Subcutaneous abdominal adipose tissue (tissue), 5 donors: Measurements from ENCODE around the gene ICE1.

Experiments
- H3K27ac ChIP-seq: one replicate; pipeline ENCODE4 v1.7.0; 2013; ENCODE audit warnings: low read depth, mild to moderate bottlenecking, inconsistent platforms, low read length, moderate library complexity
- H3K27me3 ChIP-seq, 5 donors: one replicate each; pipeline ENCODE4 v1.7.0; 2013; ENCODE audit warnings: low read length in 5 of 5, inconsistent platforms in 1 of 5; ENCODE audit not compliant: control insufficient read depth in 5 of 5, insufficient read depth in 4 of 5
- H3K36me3 ChIP-seq, 5 donors: one replicate each; pipeline ENCODE4 v1.7.0; 2013; ENCODE audit warnings: low read length in 5 of 5; ENCODE audit not compliant: control insufficient read depth in 5 of 5, insufficient read depth in 5 of 5
- H3K4me1 ChIP-seq, 5 donors: one replicate each; pipeline ENCODE4 v1.7.0; 2013; ENCODE audit warnings: low read length in 5 of 5, mild to moderate bottlenecking in 3 of 5, moderate library complexity in 1 of 5; ENCODE audit not compliant: control insufficient read depth in 5 of 5, insufficient read depth in 5 of 5
- H3K4me3 ChIP-seq, 5 donors: one replicate each; pipeline ENCODE4 v1.7.0; 2013; ENCODE audit warnings: low read length in 5 of 5, low read depth in 1 of 5
- H3K9ac ChIP-seq, 5 donors: one replicate each; pipeline ENCODE4 v1.7.0; 2013; ENCODE audit warnings: low read length in 5 of 5, mild to moderate bottlenecking in 4 of 5, moderate library complexity in 3 of 5
- H3K9me3 ChIP-seq, 5 donors: one replicate each; pipeline ENCODE4 v1.7.0; 2013; ENCODE audit warnings: low read length in 5 of 5; ENCODE audit not compliant: control insufficient read depth in 5 of 5
- donor health status: healthy.
- donor health status: healthy.
- donor health status: healthy.
- donor health status: healthy.
- donor health status: healthy.

The ICE1 gene

DNA sequence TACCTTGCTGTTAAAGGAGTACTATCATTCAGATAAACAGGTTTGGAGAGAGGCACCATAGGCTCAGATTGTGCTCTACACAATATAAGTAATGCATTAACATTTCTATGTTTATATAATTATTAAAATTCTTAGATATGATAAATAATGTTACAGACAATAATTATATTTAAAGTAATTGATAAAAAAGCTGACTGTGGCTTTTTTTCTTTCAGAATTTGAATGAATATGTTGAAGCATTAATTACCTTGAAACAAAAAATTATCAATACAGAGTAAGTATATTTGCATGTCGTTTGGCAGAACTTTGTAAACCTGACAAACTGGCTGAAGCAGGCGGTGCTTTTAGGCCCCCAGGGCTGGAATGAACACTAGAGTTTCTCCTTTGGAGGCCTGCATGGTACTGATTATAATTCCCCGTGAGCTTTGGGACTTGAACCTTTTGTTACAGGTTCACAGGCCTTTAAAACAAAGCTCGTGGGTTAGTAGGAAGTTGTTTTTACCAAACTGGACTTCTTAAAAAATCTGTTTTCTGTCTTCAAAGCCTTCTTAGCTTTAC is 13.8 kb downstream of the ICE1 start:
- Histone ChIP-seq H3K27me3 (no peaks in the 10 kb centered on the region), H3K4me3 (no peak overlapping the region), H3K9ac (peak overlapping the region in 1 of 5 donors; percentile 25), H3K4me1 (peaks cover 0 to 9% (median 2%) of the 10 kb centered on the region in 5 donors), H3K27ac (no peak overlapping the region), H3K9me3 (no peaks in the 10 kb centered on the region), H3K36me3 (peaks cover 3 to 28% (median 7%) of the 10 kb centered on the region in 5 donors)

- Histone ChIP-seq H3K9me3 (no peaks in the 10 kb centered on the region), H3K9ac (no peak overlapping the region), H3K4me3 (no peak overlapping the region), H3K27ac (no peak overlapping the region), H3K36me3 (peaks cover 3 to 40% (median 16%) of the 10 kb centered on the region in 5 donors), H3K27me3 (no peaks in the 10 kb centered on the region), H3K4me1 (peaks cover 0 to 9% (median 0%) of the 10 kb centered on the region in 5 donors)
These were observed 15.0 kb downstream of the ICE1 start for GRCh38 chr5:5437227-5438172.

GRCh38 chr5:5451863-5452262 is 29.4 kb downstream of the ICE1 start:
- Histone ChIP-seq H3K36me3 (peaks cover 53 to 78% (median 72%) of the 10 kb centered on the region in 5 donors), H3K4me1 (no peaks in the 10 kb centered on the region), H3K27me3 (no peaks in the 10 kb centered on the region), H3K9ac (no peak overlapping the region), H3K9me3 (no peaks in the 10 kb centered on the region), H3K4me3 (no peak overlapping the region), H3K27ac (no peak overlapping the region)

DNA sequence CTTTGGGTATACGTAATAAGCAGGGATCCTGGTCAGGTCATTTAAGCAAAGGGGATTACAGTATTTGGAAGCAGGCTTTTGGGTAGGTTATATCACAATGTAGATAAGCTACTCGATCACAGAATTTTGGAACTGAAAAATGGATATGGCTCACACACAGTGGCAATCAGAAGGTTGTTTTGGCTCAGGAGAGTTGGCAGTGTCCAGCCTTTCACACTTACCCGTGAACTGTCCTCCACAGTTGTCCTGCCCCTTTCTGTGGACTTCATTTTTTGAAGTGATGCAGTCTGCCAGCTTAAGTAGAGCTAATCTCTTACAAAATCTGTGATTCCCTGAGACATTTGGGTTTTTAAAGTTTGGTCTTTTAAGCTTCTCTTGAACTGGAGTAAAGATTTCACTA is 30.7 kb downstream of the ICE1 start:
- Histone ChIP-seq H3K36me3 (peaks cover 53 to 79% (median 73%) of the 10 kb centered on the region in 5 donors), H3K4me3 (no peak overlapping the region), H3K27me3 (no peaks in the 10 kb centered on the region), H3K9me3 (no peaks in the 10 kb centered on the region), H3K4me1 (no peaks in the 10 kb centered on the region), H3K9ac (no peak overlapping the region), H3K27ac (no peak overlapping the region)

- Histone ChIP-seq H3K27ac (no peak overlapping the region), H3K9ac (no peak overlapping the region), H3K36me3 (peaks cover 51 to 78% (median 72%) of the 10 kb centered on the region in 5 donors), H3K4me3 (no peak overlapping the region), H3K27me3 (no peaks in the 10 kb centered on the region), H3K9me3 (no peaks in the 10 kb centered on the region), H3K4me1 (no peaks in the 10 kb centered on the region)
These were observed 31.9 kb downstream of the ICE1 start for GRCh38 chr5:5454391-5454790.

GRCh38 chr5:5456858-5457257 is 34.4 kb downstream of the ICE1 start:
- no peaks in the 10 kb centered on the region for H3K9me3 ChIP-seq
- H3K9ac ChIP-seq: no peak overlapping the region
- H3K27ac ChIP-seq: no peak overlapping the region
- no peaks in the 10 kb centered on the region for H3K4me1 ChIP-seq
- peaks cover 56 to 91% (median 81%) of the 10 kb centered on the region in 5 donors for H3K36me3 ChIP-seq
- H3K27me3 ChIP-seq: no peaks in the 10 kb centered on the region
- H3K4me3 ChIP-seq: no peak overlapping the region

DNA sequence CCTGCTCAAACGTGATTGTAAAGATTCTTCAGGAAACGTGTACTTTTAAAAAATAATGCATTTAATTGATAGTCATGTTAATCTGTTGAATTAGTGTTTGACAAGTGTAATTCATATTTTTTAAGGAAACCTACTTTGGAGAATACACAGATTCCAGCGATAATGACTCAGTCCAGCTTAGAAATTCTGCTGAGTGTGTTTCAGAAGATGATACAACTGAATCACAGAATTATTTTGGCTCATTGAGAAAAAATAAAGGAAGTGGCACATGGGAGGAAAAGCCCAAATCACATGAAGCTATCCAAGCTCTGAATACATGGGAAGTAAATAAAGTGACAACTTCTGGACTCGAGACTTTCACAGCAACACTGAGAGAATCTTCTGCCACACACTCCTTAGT is 37.8 kb downstream of the ICE1 start:
- Histone ChIP-seq H3K27me3 (no peaks in the 10 kb centered on the region), H3K27ac (no peak overlapping the region), H3K9ac (no peak overlapping the region), H3K4me1 (no peaks in the 10 kb centered on the region), H3K4me3 (no peak overlapping the region), H3K36me3 (peaks cover 36 to 98% (median 90%) of the 10 kb centered on the region in 5 donors), H3K9me3 (no peaks in the 10 kb centered on the region)

GRCh38 chr5:5461012-5461411 is 38.5 kb downstream of the ICE1 start:
- Histone ChIP-seq H3K27me3 (no peaks in the 10 kb centered on the region), H3K9me3 (no peaks in the 10 kb centered on the region), H3K4me1 (no peaks in the 10 kb centered on the region), H3K9ac (no peak overlapping the region), H3K27ac (no peak overlapping the region), H3K36me3 (peaks cover 35 to 94% (median 86%) of the 10 kb centered on the region in 5 donors), H3K4me3 (no peak overlapping the region)

DNA sequence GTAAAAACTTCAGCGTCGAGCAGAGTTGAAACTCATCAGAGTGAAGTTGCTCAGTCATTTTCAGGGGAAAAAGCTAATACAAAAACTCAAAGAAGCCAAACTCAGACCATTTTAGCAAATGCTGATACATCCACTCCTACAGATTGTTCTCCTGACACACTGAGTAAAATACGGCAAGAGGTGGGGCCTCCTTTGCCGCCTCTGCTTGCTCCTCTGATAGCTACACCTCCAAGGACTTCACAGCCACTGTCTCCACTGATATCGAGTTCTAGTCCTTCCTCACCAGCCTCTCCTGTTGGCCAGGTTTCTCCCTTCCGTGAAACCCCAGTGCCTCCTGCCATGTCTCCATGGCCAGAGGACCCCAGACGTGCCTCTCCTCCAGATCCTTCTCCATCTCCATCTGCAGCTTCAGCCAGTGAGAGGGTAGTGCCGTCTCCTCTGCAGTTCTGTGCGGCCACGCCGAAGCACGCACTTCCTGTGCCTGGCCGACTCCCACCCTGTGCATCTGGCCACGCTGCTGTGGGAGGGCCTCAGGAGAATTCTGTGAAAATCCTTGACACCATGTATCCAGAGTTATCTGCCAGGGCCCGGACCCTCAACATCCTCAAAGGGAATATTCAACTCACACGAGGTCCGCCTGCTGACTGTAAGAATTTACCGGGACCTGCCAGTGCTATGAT is 41.7 kb downstream of the ICE1 start:
- H3K27me3 ChIP-seq: no peaks in the 10 kb centered on the region
- H3K9me3 ChIP-seq: no peaks in the 10 kb centered on the region
- no peak overlapping the region for H3K4me3 ChIP-seq
- peaks cover 49 to 86% (median 76%) of the 10 kb centered on the region in 5 donors for H3K36me3 ChIP-seq
- H3K9ac ChIP-seq: no peak overlapping the region
- H3K27ac ChIP-seq: no peak overlapping the region
- H3K4me1 ChIP-seq: no peaks in the 10 kb centered on the region

DNA sequence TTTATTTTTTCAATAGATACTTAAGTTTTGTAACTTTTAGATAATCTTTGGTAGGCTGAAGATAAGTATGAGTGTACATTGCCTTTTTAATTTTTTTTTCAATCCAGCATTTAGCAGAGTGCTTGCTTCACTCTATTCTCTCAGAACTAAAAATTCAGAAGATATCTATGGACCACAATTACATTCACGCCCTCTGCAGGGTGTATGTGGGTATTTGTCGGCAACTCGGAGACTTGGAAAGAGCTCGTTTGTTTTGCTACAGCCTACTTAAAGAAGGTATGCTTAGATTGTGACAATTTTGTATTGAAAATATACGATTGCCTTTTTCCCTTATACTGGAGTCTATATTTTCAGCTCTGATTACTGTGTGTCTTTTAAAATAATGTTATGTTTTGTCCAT is 43.8 kb downstream of the ICE1 start:
- no peaks in the 10 kb centered on the region for H3K27me3 ChIP-seq
- H3K4me1 ChIP-seq: no peaks in the 10 kb centered on the region
- no peak overlapping the region for H3K4me3 ChIP-seq
- peaks cover 39 to 71% (median 61%) of the 10 kb centered on the region in 5 donors for H3K36me3 ChIP-seq
- H3K9me3 ChIP-seq: no peaks in the 10 kb centered on the region
- no peak overlapping the region for H3K27ac ChIP-seq
- H3K9ac ChIP-seq: no peak overlapping the region
